HG03439 (cell line): ENCODE data around the gene RNF126.
"Not testable (repeated sequence)": the region's sequence is repeated elsewhere in the genome, so short reads cannot be mapped to it uniquely, and the experiment has no call there.

Source experiments
- ATAC-seq: cut with Tn5 transposase; IDR thresholded peaks from one replicate; pipeline ENCODE4 v1.9.1; 2021; ENCODE audit warnings: mild to moderate bottlenecking, moderate library complexity; ENCODE audit not compliant: unreplicated experiment

The RNF126 gene

DNA sequence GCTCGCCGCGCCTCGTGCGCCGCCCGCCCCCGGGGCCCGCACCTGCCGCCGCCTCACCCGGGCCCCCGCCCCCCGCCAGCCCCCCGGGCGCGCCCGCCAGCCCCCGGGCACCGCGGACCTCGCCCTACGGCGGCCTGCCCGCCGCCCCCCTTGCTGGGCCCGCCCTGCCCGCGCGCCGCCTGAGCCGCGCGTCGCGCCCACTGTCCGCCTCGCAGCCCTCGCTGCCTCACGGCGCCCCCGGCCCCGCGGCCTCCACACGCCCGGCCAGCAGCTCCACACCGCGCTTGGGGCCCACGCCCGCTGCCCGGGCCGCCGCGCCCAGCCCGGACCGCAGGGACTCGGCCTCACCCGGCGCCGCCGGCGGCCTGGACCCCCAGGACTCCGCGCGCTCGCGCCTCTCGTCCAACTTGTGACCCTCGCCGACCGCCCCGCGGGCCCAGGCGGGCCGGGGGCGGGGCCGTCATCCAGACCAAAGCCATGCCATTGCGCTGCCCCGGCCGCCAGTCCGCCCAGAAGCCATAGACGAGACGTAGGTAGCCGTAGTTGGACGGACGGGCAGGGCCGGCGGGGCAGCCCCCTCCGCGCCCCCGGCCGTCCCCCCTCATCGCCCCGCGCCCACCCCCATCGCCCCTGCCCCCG lies 46.8 kb downstream of the RNF126 start:
- no peak for ATAC-seq

DNA sequence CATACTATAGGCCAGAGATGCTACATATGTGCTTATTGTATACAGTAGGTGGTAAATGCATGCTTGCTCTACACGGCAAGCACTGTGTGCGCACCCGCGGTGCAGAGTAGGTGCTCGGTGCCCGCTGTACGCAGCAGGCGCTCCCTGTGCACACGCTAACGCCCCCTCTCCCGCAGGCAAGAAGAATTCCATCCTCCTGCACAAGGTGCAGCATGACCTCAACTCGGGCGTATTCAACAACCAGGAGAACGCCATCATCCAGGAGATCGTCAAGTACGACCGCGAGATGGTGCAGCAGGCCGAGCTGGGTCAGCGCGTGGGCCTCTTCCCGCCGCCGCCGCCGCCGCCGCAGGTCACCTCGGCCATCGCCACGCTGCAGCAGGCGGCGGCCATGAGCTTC lies 47.4 kb downstream of the RNF126 start:
- no peak for ATAC-seq

DNA sequence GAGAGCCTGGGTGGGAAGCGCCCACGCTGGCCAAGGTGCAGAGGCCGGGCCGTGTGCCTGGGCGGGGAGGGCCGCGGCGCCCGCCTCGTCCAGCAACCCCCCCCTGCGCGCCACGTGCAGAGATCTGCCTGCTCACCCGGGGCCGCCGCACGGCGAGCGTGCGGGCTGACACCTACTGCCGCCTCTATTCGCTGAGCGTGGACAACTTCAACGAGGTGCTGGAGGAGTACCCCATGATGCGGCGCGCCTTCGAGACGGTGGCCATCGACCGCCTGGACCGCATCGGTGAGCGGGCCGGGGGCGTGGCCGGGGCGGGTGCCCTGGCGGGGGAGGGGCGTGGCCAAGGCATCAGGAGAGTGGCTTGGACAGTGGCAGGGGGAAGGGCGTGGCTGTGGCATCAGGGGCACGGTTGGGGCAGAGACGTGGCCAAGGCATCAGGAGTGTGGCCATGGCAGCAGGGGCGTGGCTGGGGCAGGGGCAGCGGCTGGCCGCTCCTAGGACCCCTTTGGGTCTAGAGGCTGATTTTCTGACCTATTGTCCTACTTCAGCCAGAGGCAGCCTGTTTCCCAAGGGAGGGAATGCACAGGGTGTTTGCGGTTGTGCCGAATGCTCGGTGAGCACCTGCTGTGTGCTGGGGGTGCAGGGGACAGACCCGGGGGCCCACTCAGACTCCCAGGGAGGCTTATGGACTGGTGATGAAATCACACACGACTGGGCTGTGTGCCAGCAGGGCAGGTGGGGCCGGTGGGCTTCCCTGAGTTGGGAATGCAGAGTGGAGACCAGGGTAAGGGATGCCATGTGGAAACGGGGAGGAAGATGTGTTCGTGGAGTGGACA lies 49.1 kb downstream of the RNF126 start:
- ATAC-seq = no peak

DNA sequence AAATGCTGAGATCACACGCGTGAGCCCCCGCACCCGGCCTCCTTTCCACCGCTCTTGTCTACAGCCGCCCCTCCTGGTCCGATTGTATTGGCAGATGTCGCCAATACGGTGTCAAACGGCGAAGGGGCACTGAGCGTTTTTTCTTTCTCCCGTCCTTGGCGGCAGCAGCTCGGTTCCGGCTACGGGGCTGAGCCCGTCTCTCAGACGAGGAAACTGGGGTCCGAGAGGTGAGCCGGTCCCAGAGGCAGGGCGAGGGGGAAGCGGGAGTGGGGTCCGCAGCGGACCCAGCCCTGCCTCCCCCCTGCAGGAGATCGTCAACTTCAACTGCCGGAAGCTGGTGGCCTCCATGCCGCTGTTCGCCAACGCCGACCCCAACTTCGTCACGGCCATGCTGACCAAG lies 50.1 kb downstream of the RNF126 start:
- no peak for ATAC-seq

DNA sequence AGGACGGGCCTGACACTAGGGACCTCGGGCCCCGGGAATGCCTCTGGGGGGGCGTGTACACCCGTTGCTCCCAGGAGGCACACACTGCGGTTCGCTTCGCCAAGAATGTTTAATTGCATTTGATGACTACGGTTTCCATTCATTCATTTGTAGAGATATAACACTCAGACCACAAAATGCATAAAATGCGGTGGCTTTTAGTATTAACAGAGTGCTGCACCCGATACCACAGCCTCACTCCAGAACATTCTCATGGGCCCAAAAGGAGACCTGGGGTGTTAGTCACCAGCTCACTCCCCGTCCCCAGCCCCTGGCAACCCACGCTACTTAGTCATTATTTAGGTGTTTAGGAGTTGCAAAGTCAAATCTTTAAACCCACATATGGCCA lies 51.5 kb downstream of the RNF126 start:
- ATAC-seq = no peak

DNA sequence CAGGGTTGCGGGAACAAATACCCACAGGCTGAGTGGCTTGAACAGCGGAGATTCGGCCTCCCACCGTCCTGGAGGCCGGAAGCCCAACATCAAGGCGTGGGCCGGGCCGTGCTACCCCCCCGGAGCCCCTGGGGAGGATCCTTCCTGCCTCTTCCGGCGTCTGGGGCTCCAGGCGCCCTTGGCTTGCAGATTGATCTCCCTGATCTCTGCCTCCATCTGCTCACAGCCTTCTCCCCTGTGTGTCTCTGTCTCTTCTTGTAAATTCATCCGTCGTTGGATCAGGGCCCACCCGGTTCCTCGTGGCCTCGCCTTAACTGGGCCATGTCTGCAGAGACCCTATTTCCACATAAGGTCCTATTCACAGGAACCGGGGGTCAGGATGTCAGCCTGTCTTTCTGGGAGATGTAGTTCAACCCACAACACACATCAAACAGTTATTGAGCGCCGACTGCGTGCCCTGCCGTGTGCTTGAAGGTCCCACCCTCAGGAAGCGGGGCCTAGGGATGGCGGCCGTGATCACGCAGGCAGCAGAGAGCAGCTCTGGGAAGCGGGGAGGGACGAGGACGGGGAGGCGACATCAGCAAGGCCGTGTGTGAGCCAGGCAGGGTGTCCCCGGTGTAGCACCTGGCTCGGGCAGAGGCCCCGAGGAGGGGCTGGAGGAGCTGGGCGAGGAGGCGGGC lies 52.1 kb downstream of the RNF126 start:
- no peak for ATAC-seq

DNA sequence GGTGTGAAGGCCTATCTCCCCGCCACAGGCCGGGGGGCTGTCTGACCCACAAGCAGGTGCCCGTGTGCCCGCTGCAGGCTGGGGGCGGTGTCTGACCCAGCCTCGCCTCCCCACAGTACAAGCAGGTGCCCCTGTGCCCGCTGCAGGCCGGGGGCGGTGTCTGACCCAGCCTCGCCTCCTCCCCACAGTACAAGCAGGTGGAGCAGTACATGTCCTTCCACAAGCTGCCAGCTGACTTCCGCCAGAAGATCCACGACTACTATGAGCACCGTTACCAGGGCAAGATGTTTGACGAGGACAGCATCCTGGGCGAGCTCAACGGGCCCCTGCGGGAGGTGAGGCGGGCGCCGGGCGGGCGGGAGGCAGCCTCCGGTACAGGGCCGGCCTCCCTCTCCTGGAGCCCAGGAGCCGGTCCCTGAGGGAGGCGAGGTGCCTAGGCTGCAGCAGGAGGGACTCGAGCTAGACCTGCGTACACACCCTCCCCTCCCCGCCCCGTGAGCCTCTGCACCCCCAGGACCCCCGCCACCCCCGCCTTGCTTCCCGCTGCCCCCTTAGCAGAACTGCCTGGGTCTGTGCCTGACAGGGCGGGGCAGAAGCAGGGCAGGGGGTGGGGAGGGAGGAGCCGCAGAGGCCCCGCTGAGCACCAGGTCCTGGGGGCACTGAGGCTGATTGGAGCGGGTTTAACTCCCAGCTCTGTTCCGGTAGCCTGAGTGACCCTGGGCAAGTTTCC lies 52.8 kb downstream of the RNF126 start:
- ATAC-seq = no peak

DNA sequence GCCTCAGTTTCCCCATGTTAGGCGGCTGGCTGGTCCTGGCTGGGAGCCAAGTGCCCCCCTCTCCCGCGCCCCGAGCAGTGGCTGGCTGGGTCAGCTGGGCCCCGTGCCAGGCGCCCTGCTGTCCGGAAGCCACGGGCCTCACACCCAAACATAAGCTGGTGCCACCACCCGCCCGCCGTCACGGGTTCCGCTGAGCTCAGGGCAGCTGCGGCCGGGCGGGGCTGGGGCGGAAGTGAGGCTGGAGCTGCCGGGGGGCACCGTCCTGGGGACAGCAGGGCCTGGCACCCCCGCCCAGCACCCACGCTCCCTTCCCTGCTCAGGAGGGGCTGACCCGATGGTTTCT lies 54.0 kb downstream of the RNF126 start:
- no peak for ATAC-seq

DNA sequence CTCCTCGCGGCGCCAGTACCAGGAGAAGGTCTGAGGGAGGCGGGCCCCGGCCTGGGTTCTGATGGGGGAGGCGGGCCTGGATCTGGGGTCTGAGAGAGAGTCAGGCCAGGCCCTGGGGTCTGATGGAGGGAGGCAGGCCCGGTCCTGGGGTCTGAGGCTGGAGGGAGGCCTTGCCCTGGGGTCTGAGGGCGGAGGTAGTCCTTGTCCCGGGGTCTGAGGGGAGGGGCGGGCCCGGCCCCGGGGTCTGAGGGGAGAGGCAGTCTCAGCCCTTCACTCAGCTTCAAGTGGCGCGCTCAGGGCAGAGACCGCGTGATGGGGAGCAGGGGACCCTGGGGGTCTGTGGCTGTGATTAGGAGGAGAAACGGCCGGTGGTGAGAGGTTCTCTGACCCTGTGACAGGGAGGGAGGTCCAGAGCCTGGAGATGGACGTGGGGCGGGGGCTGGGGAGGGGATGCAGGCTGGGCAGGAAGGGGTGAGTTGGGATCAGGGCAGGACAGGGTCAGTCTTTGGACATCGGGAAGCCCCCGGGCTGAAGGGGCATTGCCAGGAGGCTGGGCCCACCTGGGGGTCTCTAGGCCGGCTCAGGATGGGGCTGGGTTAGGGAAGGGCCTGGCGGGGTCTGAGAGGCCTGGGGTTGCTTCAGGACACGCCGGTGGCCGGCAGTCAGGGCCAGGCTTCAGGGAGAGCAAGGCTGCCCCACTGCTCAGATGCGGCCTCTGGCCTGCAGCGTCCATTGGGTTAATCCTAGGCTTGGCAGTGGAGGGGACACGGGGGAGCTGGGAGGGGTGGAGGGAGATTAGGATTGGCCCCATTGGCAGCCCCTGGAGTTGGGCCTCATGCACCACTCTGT lies 54.6 kb downstream of the RNF126 start:
- no peak for ATAC-seq

DNA sequence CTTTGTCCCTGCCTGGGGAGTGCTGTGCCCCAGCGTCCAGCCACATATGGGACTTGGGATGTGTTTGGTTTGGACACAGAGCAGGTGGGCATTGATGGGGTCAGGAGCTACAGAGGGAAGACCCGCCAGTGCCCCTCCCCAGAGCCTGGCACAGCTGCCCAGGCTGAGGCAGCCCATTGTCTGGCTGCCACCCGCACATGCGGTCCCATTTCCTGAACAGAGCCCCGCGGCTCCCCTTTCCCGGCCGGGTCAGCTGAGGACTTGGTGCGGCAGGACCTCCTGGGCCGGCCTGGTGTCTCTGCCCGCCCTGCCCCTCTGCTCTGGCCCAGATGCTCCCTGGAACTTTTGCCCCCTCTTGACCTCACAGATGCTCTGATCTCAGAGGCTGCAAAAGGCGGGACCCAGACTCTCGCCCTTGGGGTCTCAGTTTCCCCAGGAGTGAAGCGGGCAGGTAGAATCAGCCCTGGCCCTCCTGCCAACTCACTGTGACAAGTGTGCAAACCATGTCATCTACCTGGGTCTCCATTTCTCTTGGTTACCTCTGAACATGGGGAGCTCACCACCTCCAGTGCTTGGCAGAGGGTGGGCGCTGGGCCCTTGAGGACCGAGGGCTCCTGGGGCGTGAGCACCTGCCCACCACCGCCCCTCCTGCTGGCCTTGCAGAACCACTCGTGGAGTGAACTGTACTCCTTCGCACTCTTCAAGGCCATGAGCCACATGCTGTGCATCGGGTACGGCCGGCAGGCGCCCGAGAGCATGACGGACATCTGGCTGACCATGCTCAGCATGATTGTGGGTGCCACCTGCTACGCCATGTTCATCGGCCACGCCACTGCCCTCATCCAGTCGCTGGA lies 55.5 kb downstream of the RNF126 start:
- ATAC-seq = no peak

DNA sequence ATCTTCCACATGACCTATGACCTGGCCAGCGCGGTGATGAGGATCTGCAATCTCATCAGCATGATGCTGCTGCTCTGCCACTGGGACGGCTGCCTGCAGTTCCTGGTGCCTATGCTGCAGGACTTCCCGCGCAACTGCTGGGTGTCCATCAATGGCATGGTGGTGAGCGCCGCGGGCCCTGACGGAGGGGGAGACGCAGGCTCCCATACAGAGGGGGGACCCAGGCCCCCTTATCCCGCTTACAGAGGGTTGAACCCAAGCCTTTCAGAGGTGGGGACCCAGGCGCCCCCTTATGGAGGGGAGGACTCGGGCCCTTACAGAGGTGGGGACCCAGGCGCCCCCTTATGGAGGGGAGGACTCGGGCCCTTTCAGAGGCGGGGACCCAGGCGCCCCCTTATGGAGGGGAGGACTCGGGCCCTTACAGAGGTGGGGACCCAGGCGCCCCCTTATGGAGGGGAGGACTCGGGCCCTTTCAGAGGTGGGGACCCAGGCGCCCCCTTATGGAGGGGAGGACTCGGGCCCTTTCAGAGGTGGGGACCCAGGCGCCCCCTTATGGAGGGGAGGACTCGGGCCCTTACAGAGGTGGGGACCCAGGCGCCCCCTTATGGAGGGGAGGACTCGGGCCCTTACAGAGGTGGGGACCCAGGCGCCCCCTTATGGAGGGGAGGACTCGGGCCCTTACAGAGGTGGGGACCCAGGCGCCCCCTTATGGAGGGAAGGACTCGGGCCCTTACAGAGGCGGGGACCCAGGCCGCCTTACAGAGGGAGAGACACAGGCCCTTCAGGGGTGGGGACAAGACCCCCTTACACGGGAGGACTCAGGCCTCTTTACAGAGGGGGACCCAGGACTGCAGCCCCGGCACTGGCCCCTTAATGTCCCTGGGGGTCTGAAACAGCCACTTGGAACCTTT lies 57.7 kb downstream of the RNF126 start:
- ATAC-seq = not testable (repeated sequence)

DNA sequence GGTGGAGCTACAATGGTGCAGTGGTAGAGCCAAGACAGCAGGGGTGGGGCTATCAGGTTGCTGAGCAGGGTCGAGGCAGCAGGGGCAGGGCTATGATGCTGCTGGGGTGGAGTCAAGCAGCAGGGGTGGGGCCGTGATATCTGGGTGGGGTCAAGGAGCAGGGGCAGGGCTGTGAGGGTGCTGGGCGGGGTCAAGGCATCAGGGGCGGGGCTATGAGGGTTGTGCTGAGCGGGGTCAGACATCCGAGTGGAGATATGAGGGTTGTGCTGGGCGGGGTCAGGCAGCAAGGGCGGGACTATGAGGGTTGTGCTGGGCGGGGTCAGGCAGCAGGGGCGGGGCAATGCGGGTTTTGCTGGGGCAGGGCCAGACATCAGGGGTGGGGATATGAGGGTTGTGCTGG lies 58.7 kb downstream of the RNF126 start:
- ATAC-seq = no peak

DNA sequence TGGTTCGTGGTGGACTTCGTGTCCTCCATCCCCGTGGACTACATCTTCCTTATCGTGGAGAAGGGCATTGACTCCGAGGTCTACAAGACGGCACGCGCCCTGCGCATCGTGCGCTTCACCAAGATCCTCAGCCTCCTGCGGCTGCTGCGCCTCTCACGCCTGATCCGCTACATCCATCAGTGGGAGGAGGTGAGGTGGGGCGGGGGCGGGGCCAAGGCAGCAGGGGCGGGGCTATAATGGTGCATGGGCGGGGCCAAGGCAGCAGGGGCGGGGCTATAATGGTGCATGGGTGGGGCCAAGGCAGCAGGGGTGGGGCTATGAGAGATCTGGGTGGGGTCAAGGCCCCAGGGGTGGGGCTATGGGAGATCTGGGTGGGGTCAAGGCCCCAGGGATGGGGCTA lies 59.2 kb downstream of the RNF126 start:
- ATAC-seq = not testable (repeated sequence)

DNA sequence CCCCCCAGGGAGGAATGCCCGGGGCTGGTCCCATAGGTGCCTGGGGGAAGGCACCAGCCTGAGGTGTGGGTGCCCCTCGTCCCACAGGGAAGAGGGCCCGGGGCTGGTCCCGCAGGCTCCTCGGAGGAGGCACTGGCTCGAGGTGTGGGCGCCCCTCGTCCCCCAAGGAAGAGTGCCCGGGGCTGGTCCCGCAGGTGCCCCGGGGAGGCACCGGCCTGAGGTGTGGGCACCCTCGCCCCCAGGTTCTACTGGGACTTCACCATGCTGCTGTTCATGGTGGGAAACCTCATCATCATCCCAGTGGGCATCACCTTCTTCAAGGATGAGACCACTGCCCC lies 59.7 kb downstream of the RNF126 start:
- not testable (repeated sequence) for ATAC-seq

DNA sequence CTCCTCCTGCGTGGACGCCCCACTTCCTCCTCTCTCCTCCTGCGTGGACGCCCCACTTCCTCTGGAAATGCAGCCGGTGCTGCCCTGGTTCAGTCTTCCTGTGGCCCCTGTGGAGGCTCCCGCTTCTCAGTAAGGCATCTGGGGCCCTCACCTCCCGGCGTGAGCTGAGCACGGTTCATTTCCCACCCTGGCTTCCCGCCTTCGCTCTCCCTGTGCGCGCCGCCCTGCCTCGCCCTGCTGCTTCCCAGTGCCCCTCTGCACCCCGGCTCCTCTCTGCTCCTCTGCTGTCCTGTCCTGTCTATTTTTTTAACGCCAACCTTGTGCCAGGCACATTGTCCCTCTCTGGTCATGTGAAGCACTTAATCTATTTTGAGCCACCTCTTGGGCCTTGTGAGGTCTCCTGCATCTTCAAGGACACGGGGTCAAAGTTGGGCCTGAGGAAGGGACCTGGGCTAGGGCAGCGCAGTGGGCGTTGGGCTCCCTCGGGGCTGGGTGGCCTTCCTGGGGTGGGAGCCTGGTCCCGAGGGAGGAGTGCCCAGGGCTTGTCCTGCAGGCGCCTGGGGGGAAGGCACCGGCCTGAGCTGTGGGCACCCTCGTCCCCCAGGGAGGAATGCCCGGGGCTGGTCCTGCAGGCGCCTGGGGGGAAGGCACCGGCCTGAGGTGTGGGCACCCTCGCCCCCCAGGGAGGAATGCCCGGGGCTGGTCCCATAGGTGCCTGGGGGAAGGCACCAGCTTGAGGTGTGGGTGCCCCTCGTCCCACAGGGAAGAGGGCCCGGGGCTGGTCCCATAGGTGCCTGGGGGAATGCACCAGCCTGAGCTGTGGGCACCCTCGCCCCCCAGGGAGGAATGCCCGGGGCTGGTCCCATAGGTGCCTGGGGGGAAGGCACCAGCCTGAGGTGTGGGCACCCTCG lies 60.4 kb downstream of the RNF126 start:
- ATAC-seq = no peak

DNA sequence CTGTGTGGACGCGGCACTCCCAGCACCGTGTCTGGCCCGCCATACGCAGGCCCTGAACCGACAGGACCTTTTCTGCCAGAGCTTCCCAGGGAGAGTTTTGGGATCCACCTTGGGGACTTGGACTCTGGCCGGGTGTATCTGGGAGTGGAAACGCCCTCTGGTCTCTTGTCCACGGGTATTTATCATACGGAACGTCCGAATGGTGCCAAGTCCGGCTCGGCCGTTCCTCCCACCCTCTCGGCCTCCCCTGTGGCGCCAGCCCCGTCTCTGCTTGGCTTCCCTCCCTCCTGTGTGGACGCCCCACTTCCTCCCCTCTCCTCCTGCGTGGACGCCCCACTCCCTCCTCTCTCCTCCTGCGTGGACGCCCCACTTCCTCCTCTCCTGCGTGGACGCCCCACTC lies 61.2 kb downstream of the RNF126 start:
- ATAC-seq = no peak

DNA sequence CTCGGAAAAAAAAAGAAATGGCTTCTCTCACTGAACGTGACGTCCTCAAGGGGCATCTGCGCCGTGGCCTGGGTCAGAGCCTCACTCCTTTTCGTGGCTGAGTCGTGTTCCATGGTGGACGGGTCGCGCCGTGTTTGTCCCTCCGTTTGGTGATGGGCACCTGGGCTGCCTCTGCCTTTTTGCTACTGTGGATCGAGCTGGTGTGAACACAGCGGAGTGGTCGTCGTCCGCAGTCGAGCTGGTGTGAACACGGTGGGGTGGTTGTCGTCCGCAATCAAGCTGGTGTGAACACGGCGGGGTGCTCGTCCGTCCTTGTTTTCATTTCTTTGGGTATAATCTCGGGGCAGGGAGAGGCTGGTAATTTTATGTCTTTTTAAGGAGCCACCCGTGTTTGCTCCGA lies 61.7 kb downstream of the RNF126 start:
- no peak for ATAC-seq
